ENCODE data around the gene TANC1. TPM values are rescaled to one million over a fixed set of nuclear protein-coding genes. Genes with fewer than 3 reads are reported as not detected.

TANC1 gene
- total RNA-seq, 6 experiments from 2014 or later: 4.0 to 12.7 (median 11.3) TPM

- no peak overlapping the region for H3K27ac ChIP-seq
- intact Hi-C loops (cut with DNase I): no loop called here
- H3K27me3 ChIP-seq: no peaks in the 10 kb centered on the region
- ATAC-seq (no peak), DNase-seq (no peak)
- H3K9me3 ChIP-seq: no peaks in the 10 kb centered on the region
- 64% methylated on average over 6 of the region's 8 CpGs for WGBS (ENCODE audit: insufficient coverage, low coverage, low lambda C conversion rate, missing lambda C conversion rate)
- peaks cover 0 to 4% (median 0%) of the 10 kb centered on the region in 4 donors for H3K4me1 ChIP-seq
- no peak overlapping the region for H3K4me3 ChIP-seq
- H3K36me3 ChIP-seq: no peaks in the 10 kb centered on the region
- no peak for TF ChIP-seq POLR2A (IDR thresholded peaks at IDR 0.05)
- TF ChIP-seq, protein P1, sequence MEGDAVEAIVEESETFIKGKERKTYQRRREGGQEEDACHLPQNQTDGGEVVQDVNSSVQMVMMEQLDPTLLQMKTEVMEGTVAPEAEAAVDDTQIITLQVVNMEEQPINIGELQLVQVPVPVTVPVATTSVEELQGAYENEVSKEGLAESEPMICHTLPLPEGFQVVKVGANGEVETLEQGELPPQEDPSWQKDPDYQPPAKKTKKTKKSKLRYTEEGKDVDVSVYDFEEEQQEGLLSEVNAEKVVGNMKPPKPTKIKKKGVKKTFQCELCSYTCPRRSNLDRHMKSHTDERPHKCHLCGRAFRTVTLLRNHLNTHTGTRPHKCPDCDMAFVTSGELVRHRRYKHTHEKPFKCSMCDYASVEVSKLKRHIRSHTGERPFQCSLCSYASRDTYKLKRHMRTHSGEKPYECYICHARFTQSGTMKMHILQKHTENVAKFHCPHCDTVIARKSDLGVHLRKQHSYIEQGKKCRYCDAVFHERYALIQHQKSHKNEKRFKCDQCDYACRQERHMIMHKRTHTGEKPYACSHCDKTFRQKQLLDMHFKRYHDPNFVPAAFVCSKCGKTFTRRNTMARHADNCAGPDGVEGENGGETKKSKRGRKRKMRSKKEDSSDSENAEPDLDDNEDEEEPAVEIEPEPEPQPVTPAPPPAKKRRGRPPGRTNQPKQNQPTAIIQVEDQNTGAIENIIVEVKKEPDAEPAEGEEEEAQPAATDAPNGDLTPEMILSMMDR (IDR thresholded peaks at IDR 0.05): no peak
Observed at GRCh38 chr2:158973116-158973956, 4.9 kb downstream of the TANC1 start.

DNA sequence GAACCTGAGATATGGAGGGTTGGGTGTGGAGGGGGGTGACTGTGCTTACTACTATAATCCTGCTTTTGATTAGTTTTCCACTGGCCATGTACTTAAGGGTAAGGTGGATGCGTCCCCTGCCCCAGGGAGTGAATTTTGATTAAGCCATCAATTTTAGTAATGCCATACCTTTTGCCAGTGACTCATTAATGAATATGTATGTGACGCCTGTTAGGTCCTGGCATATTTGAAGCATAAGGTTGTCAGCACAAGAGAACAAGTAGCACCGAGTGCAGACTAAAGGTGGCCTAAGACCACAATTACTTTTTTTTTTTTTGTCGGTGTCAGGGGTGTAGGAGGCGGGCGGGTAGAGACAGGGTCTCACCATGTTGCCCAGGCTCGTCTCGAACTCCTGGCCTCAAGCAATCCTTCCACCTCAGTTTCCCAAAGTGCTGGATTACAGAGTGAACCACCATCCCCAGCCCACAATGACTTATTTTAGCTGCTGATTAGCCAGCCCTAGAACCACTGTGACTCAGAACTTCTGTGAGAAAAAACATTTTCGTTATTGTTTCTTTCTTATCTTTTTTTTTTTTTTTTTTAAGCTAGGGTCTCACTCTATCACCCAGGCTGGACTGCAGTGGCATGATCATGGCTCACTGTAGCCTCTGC, 7.0 kb downstream of the TANC1 start:
- H3K4me3 ChIP-seq: no peak overlapping the region
- H3K27ac ChIP-seq: no peak overlapping the region
- DNase-seq (no peak), ATAC-seq (no peak)
- H3K9me3 ChIP-seq: no peaks in the 10 kb centered on the region
- no peaks in the 10 kb centered on the region for H3K27me3 ChIP-seq
- no peaks in the 10 kb centered on the region for H3K4me1 ChIP-seq
- H3K36me3 ChIP-seq: no peaks in the 10 kb centered on the region
- TF ChIP-seq, protein P1 (IDR thresholded peaks at IDR 0.05): no peak
- TF ChIP-seq POLR2A (IDR thresholded peaks at IDR 0.05): no peak
- intact Hi-C loops (cut with DNase I): no loop called here
- 87% methylated on average over 4 of the region's 9 CpGs for WGBS (ENCODE audit: insufficient coverage, low coverage, low lambda C conversion rate, missing lambda C conversion rate)

GRCh38 chr2:158979772-158980171, 11.3 kb downstream of the TANC1 start:
- intact Hi-C loops (cut with DNase I): no loop called here
- no peak for TF ChIP-seq POLR2A (IDR thresholded peaks at IDR 0.05)
- TF ChIP-seq, protein P1 (IDR thresholded peaks at IDR 0.05): no peak
- ATAC-seq: no peak
- Histone ChIP-seq H3K9me3 (no peaks in the 10 kb centered on the region), H3K27ac (no peak overlapping the region), H3K4me3 (no peak overlapping the region), H3K27me3 (no peaks in the 10 kb centered on the region), H3K4me1 (peaks cover 0 to 5% (median 0%) of the 10 kb centered on the region in 4 donors), H3K36me3 (no peaks in the 10 kb centered on the region)
- DNase-seq: no peak
- 100% methylated on average over 1 of the region's 1 CpG for WGBS (ENCODE audit: insufficient coverage, low coverage, low lambda C conversion rate, missing lambda C conversion rate)

- H3K36me3 ChIP-seq: no peaks in the 10 kb centered on the region
- peak in 1 of 3 donors; percentile 27 for DNase-seq
- H3K4me3 ChIP-seq: no peak overlapping the region
- H3K4me1 ChIP-seq: peaks cover 0 to 8% (median 0%) of the 10 kb centered on the region in 4 donors
- intact Hi-C loops (cut with DNase I): no loop called here
- ATAC-seq: peak; percentile 70 to 92 (median 80)
- TF ChIP-seq, protein P1 (IDR thresholded peaks at IDR 0.05): no peak
- TF ChIP-seq POLR2A (IDR thresholded peaks at IDR 0.05): no peak
- 30% methylated on average over 5 of the region's 5 CpGs for WGBS (ENCODE audit: insufficient coverage, low coverage, low lambda C conversion rate, missing lambda C conversion rate)
- no peak overlapping the region for H3K27ac ChIP-seq
- no peaks in the 10 kb centered on the region for H3K9me3 ChIP-seq
- H3K27me3 ChIP-seq: no peaks in the 10 kb centered on the region
Observed at GRCh38 chr2:158984604-158985135, 16.2 kb downstream of the TANC1 start.

All from right lobe of liver (tissue), 6 donors.